Measurements from ENCODE around the gene SLIT3.

The SLIT3 gene

GRCh38 chr5:168737066-168737465, 563.9 kb downstream of the SLIT3 start:
- no peak overlapping the region for H3K4me3 ChIP-seq (ENCODE audit: low read depth, low read length)
- ChIA-PET CTCF (interaction anchor here (1.1 kb wide), 1 partner anchor 10 kb away, joined by 5 read pairs; no protein-coding TSS in a partner anchor), POLR2A (no interaction called here)

GRCh38 chr5:168736281-168736831, 564.6 kb downstream of the SLIT3 start:
- TF ChIP-seq REST (tag by site-specific recombination; IDR thresholded peaks at IDR 0.05) (no peak), ZNF23 (tag by site-specific recombination; IDR thresholded peaks at IDR 0.05; ENCODE audit: borderline replicate concordance) (no peak), ZFP41 (tag by site-specific recombination; IDR thresholded peaks at IDR 0.05; ENCODE audit: borderline replicate concordance) (no peak), ZNF701 (tag by site-specific recombination; IDR thresholded peaks at IDR 0.05) (no peak), HOXA7 (CRISPR knock-in tag; IDR thresholded peaks at IDR 0.05; ENCODE audit: borderline replicate concordance) (no peak)
- Histone ChIP-seq H3K9me3 (ENCODE audit: control insufficient read depth, insufficient read depth, low read depth, low read length) (no peaks in the 10 kb centered on the region), H3K36me3 (ENCODE audit: control insufficient read depth in 2 of 2, insufficient read depth in 1 of 2, low read length in 2 of 2) (no peaks in the 10 kb centered on the region), H3K27ac (ENCODE audit: extremely low read depth, low read depth, low read length) (no peak overlapping the region), H3K4me3 (ENCODE audit: low read depth, low read length) (no peak overlapping the region), H3K4me1 (ENCODE audit: control insufficient read depth, insufficient read depth, low read length) (no peaks in the 10 kb centered on the region)
- CTCF ChIA-PET, result interaction anchor here (0.7 to 1.1 kb wide), 3 partner anchors 9 to 208 kb away, joined by 3 to 5 read pairs (median 3); no protein-coding TSS in a partner anchor
- POLR2A ChIA-PET, result no interaction called here

More at GRCh38 chr5:168737066-168737465, 563.9 kb downstream of the SLIT3 start:
- TF ChIP-seq SALL2 (tag by site-specific recombination; IDR thresholded peaks at IDR 0.05; ENCODE audit: borderline replicate concordance) (no peak), ZNF292 (tag by site-specific recombination; IDR thresholded peaks at IDR 0.05; ENCODE audit: borderline replicate concordance, low read depth) (no peak), ZNF837 (tag by site-specific recombination; IDR thresholded peaks at IDR 0.05) (no peak), ZNF341 (tag by site-specific recombination; IDR thresholded peaks at IDR 0.05; ENCODE audit: low read depth) (no peak), HOXC10 (CRISPR knock-in tag; IDR thresholded peaks at IDR 0.05) (no peak), ZNF658 (tag by site-specific recombination; IDR thresholded peaks at IDR 0.05) (no peak), ZNF701 (tag by site-specific recombination; IDR thresholded peaks at IDR 0.05) (no peak), WT1 (tag by site-specific recombination; IDR thresholded peaks at IDR 0.05) (no peak), SP7 (tag by site-specific recombination; IDR thresholded peaks at IDR 0.05) (no peak), TRIM28 (IDR thresholded peaks at IDR 0.05; ENCODE audit: borderline replicate concordance, low read length) (no peak), BCL11B (tag by site-specific recombination; IDR thresholded peaks at IDR 0.05; ENCODE audit: low read depth) (no peak), ZNF768 (tag by site-specific recombination; IDR thresholded peaks at IDR 0.05) (no peak), ZNF280C (tag by site-specific recombination; IDR thresholded peaks at IDR 0.05) (no peak), EGR2 (tag by site-specific recombination; IDR thresholded peaks at IDR 0.05; ENCODE audit: low read depth) (no peak)
- Histone ChIP-seq H3K36me3 (ENCODE audit: control insufficient read depth in 2 of 2, insufficient read depth in 1 of 2, low read length in 2 of 2) (no peaks in the 10 kb centered on the region), H3K9me3 (ENCODE audit: control insufficient read depth, insufficient read depth, low read depth, low read length) (no peaks in the 10 kb centered on the region), H3K4me1 (ENCODE audit: control insufficient read depth, insufficient read depth, low read length) (no peaks in the 10 kb centered on the region), H3K27ac (ENCODE audit: extremely low read depth, low read depth, low read length) (no peak overlapping the region)
